Cardiac muscle cell (in vitro differentiated cells and primary cell): ENCODE measurements around the gene EFCAB6. TPM values are rescaled to one million over a fixed set of nuclear protein-coding genes. Genes with fewer than 3 reads are reported as not detected.

Experiments used
- DNase-seq, 2 donors: peaks; one replicate each; pipeline versions ENCODE4 v3.0.0 to v3.0.0-alpha.2; 2010 to 2017; ENCODE audit warnings: low read depth in 1 of 2, low spot score in 1 of 2
- H3K27ac ChIP-seq: fragments of 200-600 bp; sonication (generic); 2 replicates; pipeline ENCODE4 v1.5.1; 2016
- H3K27me3 ChIP-seq: fragments of 200-600 bp; sonication (generic); 2 replicates; pipeline ENCODE4 v1.6.0; 2016; ENCODE audit warnings: control low read depth
- H3K36me3 ChIP-seq: fragments of 200-600 bp; sonication (generic); 2 replicates; pipeline ENCODE4 v1.5.1; 2016; ENCODE audit warnings: control low read depth
- H3K4me1 ChIP-seq: fragments of 200-600 bp; sonication (generic); 2 replicates; pipeline ENCODE4 v1.8.1; 2017; ENCODE audit warnings: low read depth, mild to moderate bottlenecking, mixed run types
- H3K4me3 ChIP-seq: fragments of 200-600 bp; sonication (generic); 2 replicates; pipeline ENCODE4 v1.5.1; 2016; ENCODE audit warnings: mild to moderate bottlenecking
- H3K9me3 ChIP-seq: fragments of 200-600 bp; sonication (generic); 2 replicates; pipeline ENCODE4 v1.5.1; 2017; ENCODE audit warnings: low read depth, mild to moderate bottlenecking, control low read depth
- CTCF ChIP-seq: IDR thresholded peaks from 2 replicates; pipeline ENCODE4 v1.5.1; 2012; ENCODE audit warnings: low read depth, mild to moderate bottlenecking, low read length
- polyA plus RNA-seq: library from polyadenylated mRNA; unstranded; fragments of >200 nt; fragmentation: Nextera tagmentation; extraction: Ambion mirVana; gene quantifications from 2 replicates; pipeline ENCODE4 v1.2.1, GENCODE V29; 2016
- total RNA-seq: library from RNA; depleted of rRNA; stranded (reverse); fragments of >200 nt; gene quantifications from 2 replicates; pipeline ENCODE4 v1.2.3, GENCODE V29; 2016

The EFCAB6 gene
- total and polyA plus RNA-seq, 2 experiments from 2014 or later, result 1.5 to 3.8 TPM

GRCh38 chr22:43512279-43512678 is 299.8 kb downstream of the EFCAB6 start:
- Histone ChIP-seq H3K36me3 (no peaks in the 10 kb centered on the region), H3K9me3 (no peaks in the 10 kb centered on the region), H3K27me3 (no peaks in the 10 kb centered on the region), H3K4me1 (no peaks in the 10 kb centered on the region), H3K4me3 (no peak overlapping the region), H3K27ac (no peak overlapping the region)
- TF ChIP-seq CTCF, result no peak
- DNase-seq, result no peak

- TF ChIP-seq CTCF, result no peak
- H3K27me3 ChIP-seq, result no peaks in the 10 kb centered on the region
These were observed 300.7 kb downstream of the EFCAB6 start for GRCh38 chr22:43511276-43511910.

GRCh38 chr22:43510281-43511070 is 301.6 kb downstream of the EFCAB6 start:
- no peak overlapping the region for H3K4me3 ChIP-seq
- TF ChIP-seq CTCF, result no peak
- H3K27me3 ChIP-seq, result no peaks in the 10 kb centered on the region
- H3K4me1 ChIP-seq, result no peaks in the 10 kb centered on the region
- no peak for DNase-seq
- H3K9me3 ChIP-seq, result no peaks in the 10 kb centered on the region
- H3K27ac ChIP-seq, result no peak overlapping the region
- H3K36me3 ChIP-seq, result no peaks in the 10 kb centered on the region

More at GRCh38 chr22:43511276-43511910, 300.7 kb downstream of the EFCAB6 start:
- H3K4me1 ChIP-seq, result no peaks in the 10 kb centered on the region
- no peak overlapping the region for H3K27ac ChIP-seq
- no peak for DNase-seq
- H3K4me3 ChIP-seq, result no peak overlapping the region
- no peaks in the 10 kb centered on the region for H3K9me3 ChIP-seq
- no peaks in the 10 kb centered on the region for H3K36me3 ChIP-seq

- no peak overlapping the region for H3K4me3 ChIP-seq
- H3K36me3 ChIP-seq, result no peaks in the 10 kb centered on the region
- no peaks in the 10 kb centered on the region for H3K4me1 ChIP-seq
- DNase-seq, result no peak
- H3K9me3 ChIP-seq, result no peaks in the 10 kb centered on the region
- no peak for TF ChIP-seq CTCF
- no peak overlapping the region for H3K27ac ChIP-seq
- no peaks in the 10 kb centered on the region for H3K27me3 ChIP-seq
These were observed 302.8 kb downstream of the EFCAB6 start for GRCh38 chr22:43509337-43509736.

- no peak for TF ChIP-seq CTCF
- H3K36me3 ChIP-seq, result no peaks in the 10 kb centered on the region
- no peaks in the 10 kb centered on the region for H3K4me1 ChIP-seq
- H3K27ac ChIP-seq, result no peak overlapping the region
- H3K4me3 ChIP-seq, result no peak overlapping the region
- DNase-seq, result no peak
- H3K27me3 ChIP-seq, result no peaks in the 10 kb centered on the region
- no peaks in the 10 kb centered on the region for H3K9me3 ChIP-seq
These were observed 303.6 kb downstream of the EFCAB6 start for GRCh38 chr22:43508489-43508888.
